Activated CD4-positive, alpha-beta T cell treated with anti-CD3 and anti-CD28 coated beads, Interleukin-2, amount 50 U/mL, for 24 hours (primary cell): ENCODE data around the gene ACP4.
"Not testable (repeated sequence)": the region's sequence is repeated elsewhere in the genome, so short reads cannot be mapped to it uniquely, and the experiment has no call there.

Experiments
- DNase-seq, 2 donors: peaks; one replicate each; pipeline ENCODE4 v3.0.0-alpha.2; 2020; ENCODE audit warnings: low read depth in 1 of 2, low spot score in 1 of 2

Gene ACP4

GRCh38 chr19:50790396-50790795 lies at the start of gene ACP4:
TSS of gene ACP4 (plus strand) at chr19:50790415. CDS start at chr19:50790415, 0 bp downstream.
- DNase-seq, result no peak

DNA sequence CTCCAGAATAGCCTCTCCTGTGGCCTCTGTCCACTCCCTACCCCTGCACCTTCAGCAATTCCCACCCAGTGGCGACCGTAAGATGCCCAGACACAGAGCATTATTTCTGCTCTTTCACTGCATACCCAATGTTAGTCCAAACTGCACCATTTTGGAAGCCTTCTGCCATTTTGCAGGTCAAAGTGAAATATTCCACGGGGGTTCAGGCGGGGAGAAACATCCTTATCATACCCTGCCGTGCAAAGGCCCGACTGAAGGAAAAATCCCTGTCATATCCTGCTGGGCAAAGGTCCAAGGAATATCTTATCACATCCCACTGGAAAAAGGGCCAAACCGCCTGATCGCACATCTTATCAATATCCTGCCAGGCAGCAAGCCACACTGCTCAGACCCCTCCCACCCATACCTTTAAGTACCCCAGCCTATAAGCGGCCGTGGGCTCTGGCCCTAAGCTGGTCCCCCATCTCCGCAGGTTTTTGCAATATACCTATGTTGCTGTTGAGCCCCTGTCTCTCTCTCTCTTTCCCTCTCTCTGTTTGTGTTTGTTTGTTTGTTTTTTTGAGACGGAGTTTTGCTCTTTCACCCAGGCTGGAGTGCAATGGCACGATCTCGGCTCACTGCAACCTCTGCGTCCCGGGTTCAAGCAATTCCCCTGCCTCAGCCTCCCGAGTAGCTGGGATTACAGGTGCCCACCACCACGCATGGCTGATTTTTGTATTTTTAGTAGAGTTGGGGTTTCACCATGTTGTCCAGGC lies 48.9 kb upstream of the ACP4 start:
- DNase-seq, result no peak

DNA sequence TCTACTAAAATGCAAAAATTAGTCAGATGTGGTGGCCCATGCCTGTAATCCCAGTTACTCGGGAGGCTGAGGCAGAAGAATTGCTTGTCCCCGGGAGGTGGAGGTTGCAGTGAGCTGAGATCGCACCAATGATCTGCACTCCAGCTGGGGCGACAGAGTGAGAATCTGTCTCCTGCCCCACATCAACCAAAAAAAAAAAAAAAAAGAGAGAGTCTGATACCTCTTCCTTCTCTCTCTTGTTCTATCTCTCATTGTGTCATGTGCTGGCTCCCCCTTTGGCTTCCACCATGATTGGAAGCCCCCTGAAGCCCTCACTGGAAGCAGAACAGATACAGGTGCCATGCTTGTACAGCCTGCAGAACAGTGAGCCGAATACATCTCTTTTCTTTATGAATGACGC lies 46.7 kb upstream of the ACP4 start:
- no peak for DNase-seq

- no peak for DNase-seq
These were observed 45.0 kb upstream of the ACP4 start for GRCh38 chr19:50745221-50745620.

- not testable (repeated sequence) for DNase-seq
These were observed 43.1 kb upstream of the ACP4 start for GRCh38 chr19:50747141-50747540.

GRCh38 chr19:50749490-50749889 lies 40.7 kb upstream of the ACP4 start:
- DNase-seq, result no peak

DNA sequence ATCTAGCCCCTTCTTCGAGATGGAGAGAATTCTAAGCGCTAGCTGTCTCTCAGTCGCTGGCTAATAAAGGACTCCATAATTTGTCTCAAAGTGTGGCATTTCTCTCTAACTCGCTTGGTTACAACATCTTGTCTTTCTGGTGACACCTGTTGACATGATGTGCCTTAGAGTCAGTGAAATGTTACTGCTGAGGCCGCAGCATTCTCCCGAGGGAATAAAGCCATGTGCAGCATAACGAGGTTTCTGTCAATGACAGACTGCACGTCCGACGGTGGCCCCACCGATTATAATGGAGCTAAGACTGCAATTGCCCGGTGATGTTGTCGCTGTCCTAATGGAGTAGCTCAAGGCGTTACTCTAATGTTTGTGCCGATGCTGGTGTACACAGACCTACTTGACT lies 40.2 kb upstream of the ACP4 start:
- no peak for DNase-seq

- no peak for DNase-seq
These were observed 36.3 kb upstream of the ACP4 start for GRCh38 chr19:50753879-50754278.

- DNase-seq, result not testable (repeated sequence)
These were observed 34.0 kb upstream of the ACP4 start for GRCh38 chr19:50756244-50756643.

DNA sequence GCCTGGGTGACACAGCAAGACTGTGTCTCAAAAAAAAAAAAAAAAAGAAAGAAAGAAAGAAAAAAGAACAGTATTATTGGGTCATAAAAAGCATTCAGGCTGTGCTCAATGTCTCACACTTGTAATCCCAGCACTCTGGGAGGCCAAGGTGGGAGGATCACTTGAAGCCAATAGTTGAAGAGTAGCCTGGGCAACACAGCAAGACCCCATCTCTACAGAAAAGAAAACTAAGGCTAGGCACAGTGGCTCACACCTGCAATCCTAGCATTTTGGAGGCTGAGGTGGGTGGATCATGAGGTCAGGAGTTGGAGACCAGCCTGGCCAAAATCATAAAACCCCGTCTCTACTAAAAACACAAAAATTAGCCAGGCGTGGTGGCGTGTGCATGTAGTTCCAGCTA lies 32.6 kb upstream of the ACP4 start:
- not testable (repeated sequence) for DNase-seq

- DNase-seq, result not testable (repeated sequence)
These were observed 31.1 kb upstream of the ACP4 start for GRCh38 chr19:50759076-50759475.

- no peak for DNase-seq
These were observed 30.3 kb upstream of the ACP4 start for GRCh38 chr19:50759886-50760285.

GRCh38 chr19:50761501-50761900 lies 28.7 kb upstream of the ACP4 start:
- DNase-seq, result not testable (repeated sequence)

- not testable (repeated sequence) for DNase-seq
These were observed 26.7 kb upstream of the ACP4 start for GRCh38 chr19:50763521-50763920.

DNA sequence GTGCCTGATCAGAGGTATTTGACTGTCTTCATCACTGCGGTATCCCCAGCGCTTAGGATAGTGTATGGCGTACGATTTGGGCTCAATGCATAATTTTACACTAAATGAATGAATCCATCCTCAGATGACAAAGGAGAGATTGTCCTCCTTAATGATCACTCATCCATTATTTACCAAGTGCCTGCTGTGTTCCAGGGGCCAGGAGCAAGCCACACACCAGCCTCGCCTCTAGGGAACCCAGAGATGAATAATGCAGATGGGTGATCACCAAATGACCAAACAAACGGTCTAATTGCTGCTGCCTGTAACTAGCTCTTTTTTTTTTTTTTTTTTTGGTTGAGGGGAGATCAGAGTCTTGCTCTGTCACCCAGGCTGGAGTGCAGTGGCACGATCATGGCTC lies 25.8 kb upstream of the ACP4 start:
- no peak for DNase-seq

DNA sequence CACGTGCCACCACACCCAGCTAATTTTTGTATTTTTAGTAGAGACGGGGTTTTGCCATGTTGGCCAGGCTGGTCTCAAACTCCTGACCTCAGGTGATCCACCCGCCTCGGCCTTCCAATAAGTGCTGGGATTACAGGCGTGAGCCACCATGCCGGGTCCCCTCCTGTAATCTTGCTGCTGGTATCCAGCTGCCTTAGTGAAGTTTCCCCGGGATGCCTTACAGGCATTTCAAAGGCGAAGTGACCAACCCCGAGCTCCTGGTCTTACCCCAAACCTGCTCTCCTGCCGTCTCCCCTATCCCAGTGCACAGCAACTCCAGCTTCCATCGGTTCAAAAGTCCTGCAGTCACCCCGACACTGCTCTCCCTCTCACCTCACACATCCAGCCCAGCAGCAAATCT lies 23.5 kb upstream of the ACP4 start:
- not testable (repeated sequence) for DNase-seq

GRCh38 chr19:50767263-50767662 lies 23.0 kb upstream of the ACP4 start:
- not testable (repeated sequence) for DNase-seq

GRCh38 chr19:50768277-50768676 lies 21.9 kb upstream of the ACP4 start:
- DNase-seq, result no peak

DNA sequence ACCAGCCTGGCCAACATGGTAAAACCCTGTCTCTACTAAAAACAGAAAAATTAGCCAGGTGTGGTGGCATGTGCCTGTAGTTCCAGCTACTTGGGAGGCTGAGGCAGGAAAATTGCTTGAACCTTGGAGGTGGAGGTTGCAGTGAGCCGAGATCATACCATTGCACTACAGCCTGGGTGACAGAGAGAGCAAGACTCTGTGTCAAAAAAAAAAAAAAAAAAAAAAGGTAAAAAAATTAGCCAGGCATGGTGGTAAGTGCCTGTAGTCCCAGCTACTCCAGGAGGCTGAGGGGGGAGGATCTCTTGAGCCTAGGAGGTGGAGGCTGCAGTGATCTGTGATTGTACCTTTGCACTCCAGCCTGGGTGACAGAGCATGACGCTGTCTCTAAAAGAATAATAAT lies 20.1 kb upstream of the ACP4 start, which contains the start of gene GPR32:
Gene GPR32 (plus strand): TSS at position 301 of the 400 bp plus-strand sequence. CDS start 137 bp downstream, outside the sequence.
- DNase-seq, result not testable (repeated sequence)

DNA sequence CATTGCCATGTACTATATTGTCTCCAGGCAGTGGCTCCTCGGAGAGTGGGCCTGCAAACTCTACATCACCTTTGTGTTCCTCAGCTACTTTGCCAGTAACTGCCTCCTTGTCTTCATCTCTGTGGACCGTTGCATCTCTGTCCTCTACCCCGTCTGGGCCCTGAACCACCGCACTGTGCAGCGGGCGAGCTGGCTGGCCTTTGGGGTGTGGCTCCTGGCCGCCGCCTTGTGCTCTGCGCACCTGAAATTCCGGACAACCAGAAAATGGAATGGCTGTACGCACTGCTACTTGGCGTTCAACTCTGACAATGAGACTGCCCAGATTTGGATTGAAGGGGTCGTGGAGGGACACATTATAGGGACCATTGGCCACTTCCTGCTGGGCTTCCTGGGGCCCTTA lies 19.3 kb upstream of the ACP4 start:
- DNase-seq, result no peak

GRCh38 chr19:50772476-50772875 lies 17.7 kb upstream of the ACP4 start:
- no peak for DNase-seq

DNA sequence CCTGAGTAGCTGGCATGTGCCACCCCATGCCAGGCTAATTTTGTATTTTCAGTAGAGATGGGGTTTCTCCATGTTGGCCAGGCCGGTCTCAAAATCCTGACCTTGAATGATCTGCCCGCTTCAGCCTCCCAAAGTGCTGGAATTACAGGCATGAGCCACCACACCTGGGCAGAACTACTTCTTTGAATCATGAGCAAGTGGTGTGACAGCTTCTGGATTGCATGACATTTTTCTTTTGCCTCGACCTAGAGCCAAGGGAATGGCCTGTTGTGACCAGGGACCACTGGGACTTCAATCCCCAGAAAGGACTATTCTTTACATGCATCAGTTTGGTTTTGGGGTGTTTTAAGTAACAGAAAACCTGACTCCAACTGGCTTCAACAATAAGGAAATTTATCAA lies 17.3 kb upstream of the ACP4 start:
- not testable (repeated sequence) for DNase-seq

GRCh38 chr19:50773454-50773853 lies 16.8 kb upstream of the ACP4 start:
- not testable (repeated sequence) for DNase-seq
